AG09319 (cell line): Measurements from ENCODE around the gene DCHS2.

ENCODE experiments used
- DNase-seq: peaks from one replicate; pipeline ENCODE4 v3.0.0-alpha.2; 2010; ENCODE audit warnings: low read depth; ENCODE audit errors: extremely low read depth
- CTCF ChIP-seq: IDR thresholded peaks from 2 replicates; pipeline ENCODE4 v1.5.1; 2011; ENCODE audit warnings: low read depth, mild to moderate bottlenecking, inconsistent platforms, low read length, moderate library complexity

The DCHS2 gene

GRCh38 chr4:154452798-154453346 lies 38.7 kb downstream of the DCHS2 start:
- no peak for TF ChIP-seq CTCF
- no peak for DNase-seq

GRCh38 chr4:154450966-154451365 lies 40.6 kb downstream of the DCHS2 start:
- DNase-seq, result no peak
- TF ChIP-seq CTCF, result no peak

- TF ChIP-seq CTCF, result no peak
- DNase-seq, result no peak
Measured at GRCh38 chr4:154444958-154445357, 46.6 kb downstream of the DCHS2 start.

- no peak for DNase-seq
- TF ChIP-seq CTCF, result no peak
Measured at GRCh38 chr4:154441982-154442381, 49.6 kb downstream of the DCHS2 start.

- no peak for TF ChIP-seq CTCF
- no peak for DNase-seq
Measured at GRCh38 chr4:154441124-154441523, 50.5 kb downstream of the DCHS2 start.

GRCh38 chr4:154439224-154439623 lies 52.4 kb downstream of the DCHS2 start:
- TF ChIP-seq CTCF, result no peak
- DNase-seq, result no peak

- TF ChIP-seq CTCF, result no peak
- no peak for DNase-seq
Measured at GRCh38 chr4:154435895-154436294, 55.7 kb downstream of the DCHS2 start.
